ENCODE measurements around the gene CAGE1.
"Not testable (repeated sequence)": the region's sequence is repeated elsewhere in the genome, so short reads cannot be mapped to it uniquely, and the experiment has no call there.

Gene CAGE1

GRCh38 chr6:7406743-7407142, 17.2 kb upstream of the CAGE1 start:
- DNase-seq = no peak

- DNase-seq = no peak
Observed at GRCh38 chr6:7404546-7404945, 15.0 kb upstream of the CAGE1 start.

- DNase-seq = no peak
Observed at GRCh38 chr6:7402716-7403115, 13.2 kb upstream of the CAGE1 start.

GRCh38 chr6:7401075-7401474, 11.5 kb upstream of the CAGE1 start:
- no peak for DNase-seq

- no peak for DNase-seq
Observed at GRCh38 chr6:7392402-7392801, 2.9 kb upstream of the CAGE1 start.

GRCh38 chr6:7391151-7391550, 1.6 kb upstream of the CAGE1 start:
- DNase-seq = no peak

GRCh38 chr6:7390226-7390878, 810 bp upstream of the CAGE1 start:
- no peak for DNase-seq

GRCh38 chr6:7389162-7389450, 436 bp downstream of the CAGE1 start:
- no peak for DNase-seq

- DNase-seq = no peak
Observed at GRCh38 chr6:7381092-7381491, 8.4 kb downstream of the CAGE1 start.

GRCh38 chr6:7378740-7379139, 10.8 kb downstream of the CAGE1 start:
- no peak for DNase-seq

GRCh38 chr6:7377961-7378360, 11.6 kb downstream of the CAGE1 start:
- no peak for DNase-seq

GRCh38 chr6:7373739-7374138, 15.8 kb downstream of the CAGE1 start:
- DNase-seq = no peak

- DNase-seq = no peak
Observed at GRCh38 chr6:7367408-7367807, 22.1 kb downstream of the CAGE1 start.

GRCh38 chr6:7351916-7352315, 37.6 kb downstream of the CAGE1 start:
- DNase-seq = not testable (repeated sequence)

- DNase-seq = not testable (repeated sequence)
Observed at GRCh38 chr6:7350591-7350990, 39.0 kb downstream of the CAGE1 start.

- DNase-seq = not testable (repeated sequence)
Observed at GRCh38 chr6:7347551-7347997, 42.0 kb downstream of the CAGE1 start.

GRCh38 chr6:7344773-7345450, 44.6 kb downstream of the CAGE1 start:
- not testable (repeated sequence) for DNase-seq

GRCh38 chr6:7343546-7344475, 45.7 kb downstream of the CAGE1 start:
- DNase-seq = no peak

GRCh38 chr6:7341989-7342742, 47.4 kb downstream of the CAGE1 start:
- DNase-seq = no peak

- DNase-seq = no peak
Observed at GRCh38 chr6:7341271-7341670, 48.3 kb downstream of the CAGE1 start.

GRCh38 chr6:7339007-7339732, 50.4 kb downstream of the CAGE1 start:
- not testable (repeated sequence) for DNase-seq

- no peak for DNase-seq
Observed at GRCh38 chr6:7338031-7338430, 51.5 kb downstream of the CAGE1 start.

Data from GOT3 (cell line).